Stomach (tissue), 9 donors: ENCODE results near the gene REEP6. TPM values are rescaled to one million over a fixed set of nuclear protein-coding genes. Genes with fewer than 3 reads are reported as not detected.

Experiments used
- DNase-seq, 2 donors: peaks; one replicate each; pipeline versions ENCODE4 v3.0.0 to v3.0.0-alpha.2; 2013 to 2019
- H3K27ac ChIP-seq, 5 donors: fragments of 200-600 bp in 4 of 5; sonication (generic) in 4 of 5; one replicate each; pipeline ENCODE4 v1.5.1; 2013 to 2019; ENCODE audit warnings: mild to moderate bottlenecking in 1 of 5, moderate library complexity in 1 of 5
- H3K27me3 ChIP-seq, 3 donors: fragments of 200-600 bp; sonication (generic); one replicate each; pipeline ENCODE4 v1.5.1; 2017 to 2019; ENCODE audit warnings: mixed run types in 1 of 3
- H3K36me3 ChIP-seq, 4 donors: fragments of 200-600 bp; sonication (generic); 1 replicate in 3 of 4; 2 replicates in 1 of 4; pipeline ENCODE4 v1.5.1; 2016 to 2019
- H3K4me1 ChIP-seq, 4 donors: fragments of 200-600 bp; sonication (generic); one replicate each; pipeline ENCODE4 v1.5.1; 2016 to 2019
- H3K4me3 ChIP-seq, 4 donors: fragments of 200-600 bp; sonication (generic) in 3 of 4; one replicate each; pipeline ENCODE4 v1.5.1; 2016 to 2019; ENCODE audit warnings: mild to moderate bottlenecking in 1 of 4
- H3K9me3 ChIP-seq, 4 donors: fragments of 200-600 bp; sonication (generic); one replicate each; pipeline ENCODE4 v1.5.1; 2016 to 2019
- CTCF ChIP-seq, 7 experiments: fragments of 450-650 bp in 4 of 7; fragments of 200-600 bp in 3 of 7; sonication (generic) in 3 of 7; IDR thresholded peaks; one replicate each; pipeline ENCODE4 v1.5.1; 2016 to 2019; ENCODE audit warnings: antibody characterized with exemption in 7 of 7, control low read depth in 2 of 7, mild to moderate bottlenecking in 1 of 7
- EP300 ChIP-seq: sonication (generic); formaldehyde crosslinking; IDR thresholded peaks from one replicate; pipeline ENCODE4 v1.6.1; 2017; ENCODE audit warnings: antibody characterized with exemption
- POLR2A ChIP-seq, 4 donors: fragments of 450-650 bp; IDR thresholded peaks; one replicate each; pipeline ENCODE4 v1.6.1; 2016; ENCODE audit warnings: antibody characterized with exemption in 4 of 4, control low read depth in 2 of 4, mild to moderate bottlenecking in 1 of 4, moderate library complexity in 1 of 4
- POLR2AphosphoS5 ChIP-seq, 3 donors: sonication (generic); formaldehyde crosslinking; IDR thresholded peaks; one replicate each; pipeline ENCODE4 v1.6.1; 2016; ENCODE audit warnings: antibody characterized with exemption in 3 of 3
- WGBS, 5 donors: extraction: QIAGEN DNeasy Blood & Tissue Kit in 3 of 5; methylation state at CpG; one replicate each; pipeline versions ENCODE4 v1.1.5 to v1.1.7; 2013 to 2018; 5-methylcytosine and 5-hydroxymethylcytosine counted together
- intact Hi-C: fragments of 100-400 bp; cut with DNase I; formaldehyde crosslinking; loops from one replicate; pipeline ENCODE4 v1.15.1; 2023; ENCODE audit warnings: low total_unique reads
- polyA plus RNA-seq, 3 donors: library from polyadenylated mRNA; stranded (reverse); fragments of 200-250 nt; gene quantifications; one replicate each; pipeline ENCODE4 v1.2.3, GENCODE V29; 2013
- total RNA-seq, 5 donors: library from RNA; depleted of rRNA; stranded (reverse); fragments of >200 nt; gene quantifications; one replicate each; pipeline versions ENCODE4 v1.1.0 to v1.2.3, GENCODE V29; 2014 to 2016
- donor health status: healthy with polysubstance abuse.
- donor health status: Bipolar disorder and iron deficiency.
- donor health status: healthy.

The REEP6 gene
- total and polyA plus RNA-seq, 8 donors = 3.5 to 24.3 (median 6.1) TPM; not detected in 3

GRCh38 chr19:1468821-1469254 is 22.1 kb upstream of the REEP6 start:
- H3K4me1 ChIP-seq = peaks cover 61 to 87% (median 85%) of the 10 kb centered on the region in 4 donors
- WGBS, 5 donors = 1 to 6% (median 3%) methylated on average over 17 to 47 of the region's 47 CpGs
- no peak overlapping the region for H3K27ac ChIP-seq
- H3K9me3 ChIP-seq = no peaks in the 10 kb centered on the region
- intact Hi-C loops = no loop called here
- H3K27me3 ChIP-seq = peaks cover 42 to 96% (median 84%) of the 10 kb centered on the region in 3 donors
- H3K4me3 ChIP-seq = peak overlapping the region in 3 of 4 donors; percentile 27 to 38 (median 34)
- no peaks in the 10 kb centered on the region for H3K36me3 ChIP-seq
- DNase-seq = peak in 1 of 2 donors; percentile 50
- TF ChIP-seq CTCF (IDR thresholded peaks at IDR 0.05) (no peak), POLR2A (IDR thresholded peaks at IDR 0.05) (no peak), POLR2AphosphoS5 (IDR thresholded peaks at IDR 0.05) (no peak), EP300 (no peak)

GRCh38 chr19:1469255-1470054 is 21.5 kb upstream of the REEP6 start:
- peaks cover 0 to 5% (median 2%) of the 10 kb centered on the region in 4 donors for H3K36me3 ChIP-seq
- intact Hi-C loops = no loop called here

GRCh38 chr19:1470055-1470304 is 21.0 kb upstream of the REEP6 start:
- intact Hi-C loops = no loop called here
- H3K4me3 ChIP-seq = peak overlapping the region; percentile 34 to 62 (median 38)
- peaks cover 0 to 10% (median 8%) of the 10 kb centered on the region in 4 donors for H3K36me3 ChIP-seq
- H3K27ac ChIP-seq = no peak overlapping the region
- H3K27me3 ChIP-seq = peaks cover 42 to 100% (median 87%) of the 10 kb centered on the region in 3 donors
- no peaks in the 10 kb centered on the region for H3K9me3 ChIP-seq
- 0 to 9% (median 6%) methylated on average over 6 to 22 of the region's 22 CpGs for WGBS, 5 donors
- DNase-seq = no peak
- TF ChIP-seq CTCF (IDR thresholded peaks at IDR 0.05) (no peak), POLR2A (IDR thresholded peaks at IDR 0.05) (no peak), POLR2AphosphoS5 (IDR thresholded peaks at IDR 0.05) (no peak), EP300 (no peak)
- peaks cover 61 to 92% (median 88%) of the 10 kb centered on the region in 4 donors for H3K4me1 ChIP-seq

More at GRCh38 chr19:1469255-1470054, 21.5 kb upstream of the REEP6 start:
- WGBS, 5 donors = 0 to 2% (median 1%) methylated on average over 7 to 117 of the region's 117 CpGs; no CpG with 5 or more reads in 1 of the 5 donors
- Histone ChIP-seq H3K27me3 (peaks cover 42 to 100% (median 87%) of the 10 kb centered on the region in 3 donors), H3K4me1 (peaks cover 61 to 92% (median 88%) of the 10 kb centered on the region in 4 donors), H3K27ac (no peak overlapping the region), H3K4me3 (peak overlapping the region; percentile 34 to 62 (median 38)), H3K9me3 (no peaks in the 10 kb centered on the region)
- TF ChIP-seq EP300 = no peak
- TF ChIP-seq POLR2AphosphoS5 (IDR thresholded peaks at IDR 0.05) = no peak
- TF ChIP-seq POLR2A (IDR thresholded peaks at IDR 0.05) = no peak
- TF ChIP-seq CTCF (IDR thresholded peaks at IDR 0.05) = no peak
- DNase-seq = peak in 1 of 2 donors; percentile 56

GRCh38 chr19:1470305-1471009 is 20.5 kb upstream of the REEP6 start:
- H3K4me1 ChIP-seq = peaks cover 61 to 87% (median 83%) of the 10 kb centered on the region in 4 donors
- H3K36me3 ChIP-seq = peaks cover 0 to 15% (median 12%) of the 10 kb centered on the region in 4 donors
- H3K27ac ChIP-seq = no peak overlapping the region
- peaks cover 42 to 99% (median 82%) of the 10 kb centered on the region in 3 donors for H3K27me3 ChIP-seq
- H3K4me3 ChIP-seq = peak overlapping the region; percentile 34 to 62 (median 38)
- peak; percentile 57 to 78 for DNase-seq
- no peak for TF ChIP-seq CTCF (IDR thresholded peaks at IDR 0.05)
- no peak for TF ChIP-seq POLR2AphosphoS5 (IDR thresholded peaks at IDR 0.05)
- TF ChIP-seq EP300 = no peak
- intact Hi-C loops = no loop called here
- 0 to 2% (median 1%) methylated on average over 2 to 67 of the region's 67 CpGs for WGBS, 5 donors
- H3K9me3 ChIP-seq = no peaks in the 10 kb centered on the region
